Measurements from ENCODE around the gene SPO11. TPM values are rescaled to one million over a fixed set of nuclear protein-coding genes. Genes with fewer than 3 reads are reported as not detected.

The SPO11 gene
- total and polyA plus RNA-seq, 10 of the 15 experiments (the other 5 are each of a cell fraction or from before 2014, with no cell fraction given), result not detected

DNA sequence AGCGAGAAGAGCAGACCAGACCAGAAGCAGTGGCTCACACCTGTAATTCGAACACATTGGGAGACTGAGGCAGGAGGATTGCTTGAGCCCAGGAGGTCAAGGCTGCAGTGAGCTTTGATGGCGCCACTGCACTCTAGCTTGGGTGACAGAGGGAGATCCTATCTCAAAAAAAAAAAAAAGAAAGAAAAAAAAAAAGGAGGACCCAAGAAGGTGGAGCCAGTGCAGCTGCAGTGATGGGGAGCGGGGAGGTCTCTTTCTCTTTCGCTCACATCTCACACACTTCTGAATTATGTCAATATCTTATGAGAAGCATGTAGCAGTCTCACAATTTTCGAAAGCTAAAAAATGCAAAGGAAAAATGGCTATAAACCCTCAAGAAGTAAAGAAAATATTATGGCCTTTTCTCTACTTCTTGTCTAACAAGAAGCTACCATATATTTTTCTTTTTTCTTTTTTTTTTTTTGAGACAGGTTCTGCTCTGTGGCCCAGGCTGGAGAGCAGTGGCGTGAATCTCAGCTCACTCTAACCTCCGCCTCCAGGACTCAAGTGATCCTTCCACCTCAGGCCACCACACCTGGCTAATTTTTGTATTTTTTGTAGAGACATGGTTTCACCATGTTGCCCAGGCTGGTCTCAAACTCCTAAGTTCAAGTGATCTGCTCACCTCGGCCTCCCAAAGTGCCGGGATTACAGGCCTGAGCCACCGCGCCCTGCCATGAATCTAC lies 3.8 kb upstream of the SPO11 start (continued):
- TF ChIP-seq SMC3 (IDR thresholded peaks at IDR 0.05; ENCODE audit: borderline replicate concordance, low read length), result no peak
- TF ChIP-seq RAD51 (IDR thresholded peaks at IDR 0.05), result no peak
- TF ChIP-seq SP1 (IDR thresholded peaks at IDR 0.05; ENCODE audit: low read depth, low read length), result no peak
- TF ChIP-seq NFYA (IDR thresholded peaks at IDR 0.05; ENCODE audit: borderline replicate concordance, low read depth, low read length), result no peak
- no peak for TF ChIP-seq GATAD2B (conservative IDR thresholded peaks at IDR 0.05; ENCODE audit: low read depth)
- TF ChIP-seq SMARCA5 (IDR thresholded peaks at IDR 0.05), result no peak

DNA sequence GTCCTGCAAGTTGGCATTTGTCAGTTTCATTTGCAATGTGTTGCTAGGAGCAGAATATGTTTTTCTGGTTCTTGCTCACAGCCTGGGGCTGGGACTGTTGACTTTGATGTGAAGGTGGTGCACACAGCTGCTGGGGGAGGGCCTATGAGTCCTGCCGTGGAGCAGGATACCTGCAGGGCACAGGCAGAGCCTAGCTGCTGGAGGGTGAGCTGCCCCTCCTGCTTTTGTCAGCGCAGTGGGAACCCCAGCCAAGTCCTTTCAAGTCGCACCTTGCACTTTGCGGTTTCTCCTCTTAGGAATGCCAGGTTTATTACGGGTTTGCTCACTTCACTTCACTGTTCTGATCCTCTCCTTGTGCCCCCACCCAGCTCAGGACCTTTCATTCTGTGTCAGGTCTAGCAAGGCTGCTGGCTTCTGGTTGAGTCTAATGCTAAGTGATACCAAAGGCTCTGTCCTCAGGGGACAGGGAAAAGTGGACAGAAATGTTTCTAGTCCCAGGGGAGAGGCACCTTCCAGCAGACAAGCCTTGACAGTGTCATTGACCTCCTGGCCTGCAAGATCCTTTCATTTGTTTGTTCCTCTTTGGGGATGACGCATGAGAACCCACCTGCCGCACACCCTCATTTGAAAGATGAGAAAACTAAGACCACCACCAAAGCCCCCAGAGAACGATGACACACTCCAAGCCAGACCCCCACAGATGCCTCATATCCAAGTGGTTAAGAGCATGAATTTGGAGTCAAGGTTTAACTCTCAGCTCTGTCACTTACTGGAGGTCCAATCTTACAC lies 2.7 kb upstream of the SPO11 start:
- H2AFZ ChIP-seq (ENCODE audit: control insufficient read depth, low read depth, low read length), result no peak overlapping the region
- no peak overlapping the region for H3K9ac ChIP-seq (ENCODE audit: control insufficient read depth, insufficient read depth, low read length)
- no peak for FAIRE-seq
- no peak overlapping the region for H3K4me3 ChIP-seq
- ChIA-PET SMC1A (ENCODE audit: uncharacterized antibody, unreplicated experiment) (interaction anchor here (1.5 kb wide), 1 partner anchor 9 kb away, joined by 3 read pairs; no protein-coding TSS in a partner anchor), POLR2A (no interaction called here), CTCF (interaction anchor here (0.8 kb wide), 1 partner anchor 13 kb away, joined by 3 read pairs; no protein-coding TSS in a partner anchor), RAD21 (ENCODE audit: unreplicated experiment) (no interaction called here)
- no peaks in the 10 kb centered on the region for H3K4me1 ChIP-seq (ENCODE audit: control insufficient read depth, insufficient read depth, low read length)
- WGBS (ENCODE audit: insufficient coverage, insufficient replicate concordance, low lambda C conversion rate, missing lambda C conversion rate), result 20% methylated on average over 8 of the region's 8 CpGs
- H3K27me3 ChIP-seq (replicated peaks in 1 of 2; ENCODE audit: control insufficient read depth in 2 of 2, insufficient read depth in 2 of 2, low read length in 1 of 2), result peaks cover 2 to 3% of the 10 kb centered on the region in 2 experiments; a peak in 3 of 4 replicates
- DNase-seq (ENCODE audit: low read depth, low spot score), result no peak
- H4K20me1 ChIP-seq (ENCODE audit: control insufficient read depth, insufficient read depth), result no peaks in the 10 kb centered on the region
- no TSS peak for BruUV-seq (replicated peaks)
- no peak overlapping the region for H3K27ac ChIP-seq (ENCODE audit: control insufficient read depth, insufficient read depth)
- no peak for ATAC-seq
- H3K79me2 ChIP-seq (ENCODE audit: control insufficient read depth, insufficient read depth, low read length), result no peaks in the 10 kb centered on the region
- TF ChIP-seq PKNOX1 (IDR thresholded peaks at IDR 0.05), result no peak
- TF ChIP-seq SPI1 (IDR thresholded peaks at IDR 0.05; ENCODE audit: borderline replicate concordance, insufficient read depth, low read depth, low read length), result no peak
- TF ChIP-seq YBX1 (IDR thresholded peaks at IDR 0.05), result no peak
- intact Hi-C loops (cut with micrococcal nuclease; ENCODE audit: unreplicated experiment) (no loop called here), in situ Hi-C loops (cut with MboI) (no loop called here)
- no peak overlapping the region for H3K4me2 ChIP-seq (ENCODE audit: control insufficient read depth, insufficient read depth)
- H3K36me3 ChIP-seq (ENCODE audit: control insufficient read depth in 2 of 2, insufficient read depth in 2 of 2, low read length in 1 of 2), result no peaks in the 10 kb centered on the region
- no peaks in the 10 kb centered on the region for H3K9me3 ChIP-seq (replicated peaks; ENCODE audit: control insufficient read depth, insufficient read depth, low read length)

All from GM12878 (cell line).